GM23338 (cell line): ENCODE results near the gene ERF. TPM values are rescaled to one million over a fixed set of nuclear protein-coding genes. Genes with fewer than 3 reads are reported as not detected.

Source experiments
- ATAC-seq: fragments of 200-7000 bp; cut with Tn5 transposase; 3 replicates; pipeline ENCODE4 v1.9.1; 2020
- DNase-seq: peaks from one replicate; pipeline ENCODE4 v3.0.0-alpha.2; 2015; ENCODE audit warnings: low spot score
- H2AFZ ChIP-seq: fragments of 200-600 bp; sonication (generic); 2 replicates; pipeline ENCODE4 v1.8.0; 2016; ENCODE audit warnings: antibody characterized with exemption, mild to moderate bottlenecking, moderate library complexity
- H3F3A ChIP-seq: fragments of 200-600 bp; sonication (generic); replicated peaks from 2 replicates; pipeline ENCODE4 v1.8.0; 2017; ENCODE audit warnings: antibody characterized with exemption, mixed run types, low read depth
- H3K27ac ChIP-seq: fragments of 200-600 bp; sonication (generic); 2 replicates; pipeline ENCODE4 v1.6.1; 2016; ENCODE audit warnings: low read depth
- H3K27me3 ChIP-seq: fragments of 200-600 bp; sonication (generic); 2 replicates; pipeline ENCODE4 v1.8.0; 2016; ENCODE audit warnings: mild to moderate bottlenecking, mixed run types, moderate library complexity; ENCODE audit not compliant: insufficient read depth
- H3K36me3 ChIP-seq: fragments of 200-600 bp; sonication (generic); 2 replicates; pipeline ENCODE4 v1.8.0; 2016; ENCODE audit warnings: mild to moderate bottlenecking; ENCODE audit not compliant: insufficient read depth
- H3K4me1 ChIP-seq: fragments of 200-600 bp; sonication (generic); 2 replicates; pipeline ENCODE4 v1.8.0; 2016; ENCODE audit warnings: mild to moderate bottlenecking, moderate library complexity; ENCODE audit not compliant: insufficient read depth
- H3K4me2 ChIP-seq: fragments of 200-600 bp; sonication (generic); 2 replicates; pipeline ENCODE4 v1.7.1; 2017; ENCODE audit warnings: mixed run types
- H3K4me3 ChIP-seq: fragments of 200-600 bp; sonication (generic); 2 replicates; pipeline ENCODE4 v1.6.1; 2016; ENCODE audit warnings: mixed run types
- H3K79me2 ChIP-seq: fragments of 200-600 bp; sonication (generic); replicated peaks from 2 replicates; pipeline ENCODE4 v1.8.0; 2017; ENCODE audit warnings: mild to moderate bottlenecking; ENCODE audit not compliant: insufficient read depth
- H3K9me2 ChIP-seq: fragments of 200-600 bp; sonication (generic); 2 replicates; pipeline ENCODE4 v1.8.0; 2017; ENCODE audit not compliant: insufficient read depth
- H4K20me1 ChIP-seq: fragments of 200-600 bp; sonication (generic); replicated peaks from 2 replicates; pipeline ENCODE4 v1.8.0; 2017; ENCODE audit warnings: mild to moderate bottlenecking; ENCODE audit not compliant: insufficient read depth
- H3K27ac Mint-ChIP-seq: 2 replicates; pipeline ENCODE4 v1.8.0; 2020; ENCODE audit warnings: inconsistent platforms, mild to moderate bottlenecking, moderate library complexity, mixed read lengths
- H3K27me3 Mint-ChIP-seq: 3 replicates; pipeline ENCODE4 v1.8.0; 2022; ENCODE audit warnings: low read depth, mild to moderate bottlenecking, moderate library complexity, mixed read lengths, inconsistent platforms; ENCODE audit not compliant: insufficient read depth, poor library complexity
- H3K36me3 Mint-ChIP-seq: 3 replicates; pipeline ENCODE4 v1.8.0; 2021; ENCODE audit warnings: low read depth, mild to moderate bottlenecking, inconsistent platforms, moderate library complexity, mixed read lengths
- H3K4me1 Mint-ChIP-seq: 3 replicates; pipeline ENCODE4 v1.8.0; 2020; ENCODE audit warnings: mild to moderate bottlenecking, inconsistent platforms, mixed read lengths
- H3K4me3 Mint-ChIP-seq: 3 replicates; pipeline ENCODE4 v1.8.0; 2021; ENCODE audit warnings: moderate library complexity, mild to moderate bottlenecking, inconsistent platforms, mixed read lengths
- H3K9me3 Mint-ChIP-seq: 3 replicates; pipeline ENCODE4 v1.8.0; 2020; ENCODE audit warnings: moderate library complexity, mild to moderate bottlenecking, inconsistent platforms, mixed read lengths
- CREB1 ChIP-seq: fragments of 250-450 bp; sonication (Bioruptor Pico); IDR thresholded peaks from 2 replicates; pipeline ENCODE4 v1.5.0; 2020; ENCODE audit warnings: low read depth, mild to moderate bottlenecking, moderate library complexity
- CTCF ChIP-seq, 2 experiments: fragments of 200-600 bp in 1 of 2; sonication (generic) in 1 of 2; conservative IDR thresholded peaks; 2 replicates each; pipeline versions ENCODE4 v1.5.1 to v1.6.1; 2016 to 2017; ENCODE audit warnings: antibody characterized with exemption in 2 of 2, low read depth in 2 of 2, mild to moderate bottlenecking in 2 of 2, moderate library complexity in 1 of 2
- ETS1 ChIP-seq: IDR thresholded peaks from 2 replicates; pipeline ENCODE4 v1.6.1; 2016; ENCODE audit warnings: antibody characterized with exemption
- EZH2 ChIP-seq: fragments of 200-600 bp; sonication (generic); IDR thresholded peaks from one replicate; pipeline ENCODE4 v1.8.0; 2017; ENCODE audit warnings: antibody characterized with exemption, mild to moderate bottlenecking, low read depth; ENCODE audit not compliant: unreplicated experiment
- EZH2phosphoT487 ChIP-seq: fragments of 200-600 bp; sonication (generic); IDR thresholded peaks from one replicate; pipeline ENCODE4 v1.8.1; 2018; ENCODE audit warnings: antibody characterized with exemption; ENCODE audit not compliant: unreplicated experiment
- JUNB ChIP-seq: IDR thresholded peaks from one replicate; pipeline ENCODE4 v1.6.1; 2016; ENCODE audit warnings: antibody characterized with exemption; ENCODE audit not compliant: unreplicated experiment
- NANOG ChIP-seq: IDR thresholded peaks from 2 replicates; pipeline ENCODE4 v1.6.1; 2016; ENCODE audit warnings: antibody characterized with exemption, borderline replicate concordance
- POLR2AphosphoS5 ChIP-seq: IDR thresholded peaks from 2 replicates; pipeline ENCODE4 v1.6.1; 2016; ENCODE audit warnings: antibody characterized with exemption, low read depth
- REST ChIP-seq: IDR thresholded peaks from one replicate; pipeline ENCODE4 v1.6.1; 2018; ENCODE audit warnings: antibody characterized with exemption; ENCODE audit not compliant: unreplicated experiment
- STAT1 ChIP-seq: IDR thresholded peaks from one replicate; pipeline ENCODE4 v1.6.1; 2016; ENCODE audit warnings: antibody characterized with exemption; ENCODE audit not compliant: unreplicated experiment
- ZNF114 ChIP-seq: fragments of 250-450 bp; sonication (Bioruptor Pico); IDR thresholded peaks from 2 replicates; pipeline ENCODE4 v1.5.0; 2020; ENCODE audit warnings: mild to moderate bottlenecking, moderate library complexity
- ZNF331 ChIP-seq: fragments of 250-450 bp; sonication (Bioruptor Pico); IDR thresholded peaks from 2 replicates; pipeline ENCODE4 v1.5.0; 2020; ENCODE audit warnings: low read depth, mild to moderate bottlenecking, moderate library complexity
- ZNF462 ChIP-seq: fragments of 250-450 bp; sonication (Bioruptor Pico); IDR thresholded peaks from 2 replicates; pipeline ENCODE4 v1.5.0; 2020; ENCODE audit warnings: mild to moderate bottlenecking, moderate library complexity
- polyA plus RNA-seq: library from polyadenylated mRNA; unstranded; fragments of >200 nt; fragmentation: Nextera tagmentation; extraction: Ambion mirVana; gene quantifications from 2 replicates; pipeline ENCODE4 v1.2.1, GENCODE V29; 2016
- total RNA-seq: library from RNA; depleted of rRNA; stranded (reverse); fragments of >200 nt; shearing (Covaris generic); gene quantifications from 2 replicates; pipeline ENCODE4 v1.2.3, GENCODE V29; 2014

ERF gene
- total and polyA plus RNA-seq, 2 experiments from 2014 or later, result 29.4 to 49.4 TPM

DNA sequence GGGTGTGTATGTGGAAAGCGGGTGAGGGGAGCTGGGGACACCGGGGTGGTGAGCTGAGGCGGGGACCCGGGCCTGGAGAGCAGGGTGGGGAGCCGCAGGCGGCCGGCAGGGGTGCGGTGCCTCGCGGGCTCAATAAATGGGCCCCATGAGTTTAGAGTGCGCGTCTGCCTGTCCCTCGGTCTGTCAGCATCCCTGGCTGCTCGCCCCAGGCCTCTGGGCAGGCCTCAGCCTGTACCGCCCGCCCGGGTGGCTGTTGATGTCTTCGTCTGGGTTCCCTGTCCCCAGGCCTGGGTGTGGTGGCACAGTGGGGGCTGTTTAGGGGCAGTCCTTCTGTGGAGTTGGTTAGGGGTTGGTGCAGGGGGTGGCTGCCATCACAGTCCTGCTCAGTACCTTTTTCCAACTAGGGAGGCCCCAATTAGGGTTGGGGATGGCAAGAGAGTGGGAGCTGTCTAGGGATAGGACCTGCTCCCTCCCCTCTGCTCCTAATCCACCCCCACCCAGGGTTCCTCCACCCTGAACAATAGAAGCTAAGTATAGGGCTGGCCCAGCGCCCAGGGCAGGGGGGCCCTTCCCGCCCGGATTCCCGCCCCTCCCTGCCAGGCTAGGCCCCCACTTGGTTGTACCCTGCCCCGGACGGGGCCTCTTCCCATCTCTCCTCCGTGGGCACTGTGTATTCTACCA lies 26.4 kb upstream of the ERF start:
- Mint-ChIP-seq H3K27me3 (peaks cover 23% of the 10 kb centered on the region), H3K36me3 (no peaks in the 10 kb centered on the region; the same call in 2 of the 3 replicates), H3K4me3 (peak overlapping the region; percentile 69), H3K9me3 (no peaks in the 10 kb centered on the region; the same call in 2 of the 3 replicates), H3K27ac (peak overlapping the region; percentile 74), H3K4me1 (peaks cover 42% of the 10 kb centered on the region)
- Histone ChIP-seq H3F3A (peaks cover 23% of the 10 kb centered on the region), H3K4me1 (peaks cover 32% of the 10 kb centered on the region), H2AFZ (no peak overlapping the region), H3K4me3 (peak overlapping the region; percentile 96), H3K27ac (no peak overlapping the region), H3K27me3 (no peaks in the 10 kb centered on the region), H3K4me2 (peak overlapping the region; percentile 81), H3K79me2 (peaks cover 20% of the 10 kb centered on the region), H3K36me3 (no peaks in the 10 kb centered on the region), H3K9me2 (no peaks in the 10 kb centered on the region), H4K20me1 (0 out of 2 replicates have a peak, but pooled peaks cover 3% of the 10 kb centered on the region)
- ATAC-seq (peak; percentile 5), DNase-seq (peak; percentile 51)
- TF ChIP-seq ZNF462 (CRISPR knock-in tag) (no peak), STAT1 (no peak), REST (no peak), ETS1 (no peak), EZH2 (no peak), NANOG (no peak), EZH2phosphoT487 (no peak), JUNB (no peak), ZNF331 (CRISPR knock-in tag) (no peak), CREB1 (CRISPR knock-in tag) (no peak), ZNF114 (no peak), POLR2AphosphoS5 (no peak), CTCF (conservative IDR thresholded peaks at IDR 0.05; ENCODE audit: low read depth in 2 of 2) (no peak)
